Spleen (tissue), 7 donors: Measurements from ENCODE around the gene TMEM126A.

Experiments
- POLR2A ChIP-seq, 3 donors: fragments of 450-650 bp; IDR thresholded peaks; one replicate each; pipeline ENCODE4 v1.5.1; 2017; ENCODE audit warnings: antibody characterized with exemption in 3 of 3, mild to moderate bottlenecking in 1 of 3
- POLR2AphosphoS5 ChIP-seq, 3 donors: sonication (generic); formaldehyde crosslinking; IDR thresholded peaks; one replicate each; pipeline ENCODE4 v1.5.1; 2017; ENCODE audit warnings: antibody characterized with exemption in 3 of 3
- TF ChIP-seq, protein P1 (sequence below), 11 experiments: fragments of 200-600 bp in 7 of 11; fragments of 450-650 bp in 4 of 11; sonication (generic) in 4 of 11; IDR thresholded peaks in 8 of 11; conservative IDR thresholded peaks in 3 of 11; 1 replicate in 7 of 11; 2 replicates in 4 of 11; pipeline versions ENCODE4 v1.4.0 to v1.8.0; 2016 to 2021; ENCODE audit warnings: antibody characterized with exemption in 11 of 11, inconsistent platforms in 4 of 11, mild to moderate bottlenecking in 1 of 11
- donor health status: DM: no; HTN: no; CAD: no; lungs with moderate emphysema.
- donor health status: DM: no; HTN: no; CAD: no.
- donor health status: DM: no; HTN: no; CAD: no.

DNA sequence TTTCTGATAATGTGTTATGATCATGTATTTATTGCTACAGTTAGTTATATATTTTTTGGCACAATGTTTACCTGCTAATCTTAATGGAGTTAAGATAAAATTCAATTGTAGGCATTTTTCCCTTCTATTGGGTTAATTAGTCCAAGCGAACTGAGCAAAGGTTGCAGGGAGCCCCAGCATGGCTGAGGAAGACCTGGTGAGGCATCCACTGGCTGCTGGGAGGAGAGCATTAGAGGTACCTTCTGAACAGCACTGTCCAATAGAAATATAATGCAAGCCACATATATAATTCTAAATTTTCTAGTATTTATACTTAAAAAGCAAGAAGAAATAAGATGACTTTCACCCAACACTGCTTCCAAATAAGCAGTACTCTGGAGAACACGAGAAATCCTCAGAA lies 689 bp upstream of the TMEM126A start:
- TF ChIP-seq POLR2A (IDR thresholded peaks at IDR 0.05) (no peak), POLR2AphosphoS5 (IDR thresholded peaks at IDR 0.05) (no peak)
- TF ChIP-seq, protein P1, sequence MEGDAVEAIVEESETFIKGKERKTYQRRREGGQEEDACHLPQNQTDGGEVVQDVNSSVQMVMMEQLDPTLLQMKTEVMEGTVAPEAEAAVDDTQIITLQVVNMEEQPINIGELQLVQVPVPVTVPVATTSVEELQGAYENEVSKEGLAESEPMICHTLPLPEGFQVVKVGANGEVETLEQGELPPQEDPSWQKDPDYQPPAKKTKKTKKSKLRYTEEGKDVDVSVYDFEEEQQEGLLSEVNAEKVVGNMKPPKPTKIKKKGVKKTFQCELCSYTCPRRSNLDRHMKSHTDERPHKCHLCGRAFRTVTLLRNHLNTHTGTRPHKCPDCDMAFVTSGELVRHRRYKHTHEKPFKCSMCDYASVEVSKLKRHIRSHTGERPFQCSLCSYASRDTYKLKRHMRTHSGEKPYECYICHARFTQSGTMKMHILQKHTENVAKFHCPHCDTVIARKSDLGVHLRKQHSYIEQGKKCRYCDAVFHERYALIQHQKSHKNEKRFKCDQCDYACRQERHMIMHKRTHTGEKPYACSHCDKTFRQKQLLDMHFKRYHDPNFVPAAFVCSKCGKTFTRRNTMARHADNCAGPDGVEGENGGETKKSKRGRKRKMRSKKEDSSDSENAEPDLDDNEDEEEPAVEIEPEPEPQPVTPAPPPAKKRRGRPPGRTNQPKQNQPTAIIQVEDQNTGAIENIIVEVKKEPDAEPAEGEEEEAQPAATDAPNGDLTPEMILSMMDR (IDR thresholded peaks at IDR 0.05 in 8 of 11, conservative IDR thresholded peaks at IDR 0.05 in 3 of 11), result no peak
